ENCODE measurements around the gene PCK2. TPM values are rescaled to one million over a fixed set of nuclear protein-coding genes. Genes with fewer than 3 reads are reported as not detected.

The PCK2 gene
- total RNA-seq (2016; rRNA removed; fragmentation: Illumina TruSeq; extraction: Trizol) (118 and 129 TPM in 2 replicates), polyA plus RNA-seq (2011; rRNA removed) (272 and 316 TPM in 2 replicates), polyA minus RNA-seq (2011; rRNA and poly(A)+ RNA removed; ENCODE audit: low replicate concordance) (87.1 and 691 TPM in 2 replicates), Bru-seq, nascent RNA (percentile 97 among the genes with signal in this experiment), BruChase-seq, experiment 1, labeled RNA remaining after a 6-hour chase (percentile 95 among the genes with signal in this experiment), BruChase-seq, experiment 2, labeled RNA remaining after a 2-hour chase (percentile 91 among the genes with signal in this experiment)
- 29.7 and 32.7 TPM in 2 replicates for total RNA-seq (2016; cell fraction: cytosol; rRNA removed; fragmentation: Illumina TruSeq; extraction: Trizol; ENCODE audit: low read depth)
- 112 and 129 TPM in 2 replicates for total RNA-seq (2016; cell fraction: insoluble cytoplasmic fraction; rRNA removed; fragmentation: Illumina TruSeq; extraction: Trizol)
- 38.2 and 39.1 TPM in 2 replicates for total RNA-seq (2016; cell fraction: membrane; rRNA removed; fragmentation: Illumina TruSeq; extraction: Trizol)
- 96.7 and 121 TPM in 2 replicates for total RNA-seq (2016; cell fraction: nucleus; rRNA removed; fragmentation: Illumina TruSeq; extraction: Trizol)
- 238 and 309 TPM in 2 replicates for polyA plus RNA-seq (2011; cell fraction: cytosol; rRNA removed)
- polyA plus RNA-seq (2011; cell fraction: nucleus; rRNA removed) = 309 TPM in 2 replicates
- 216 and 286 TPM in 2 replicates for polyA plus RNA-seq (2012)
- 19.2 and 20.8 TPM in 2 replicates for polyA plus RNA-seq (2016; cell fraction: cytosol; fragmentation: Illumina TruSeq; extraction: Trizol; ENCODE audit: low read depth)
- 122 and 140 TPM in 2 replicates for polyA plus RNA-seq (2016; cell fraction: insoluble cytoplasmic fraction; fragmentation: Illumina TruSeq; extraction: Trizol; ENCODE audit: low read depth)
- polyA plus RNA-seq (2016; cell fraction: membrane; fragmentation: Illumina TruSeq; extraction: Trizol; ENCODE audit: low read depth) = 27.1 and 31.0 TPM in 2 replicates
- polyA plus RNA-seq (2016; cell fraction: nucleus; fragmentation: Illumina TruSeq; extraction: Trizol; ENCODE audit: insufficient read depth, low read depth) = 172 and 175 TPM in 2 replicates
- polyA minus RNA-seq (2011; cell fraction: cytosol; rRNA and poly(A)+ RNA removed) = 204 and 209 TPM in 2 replicates
- 128 and 158 TPM in 2 replicates for polyA minus RNA-seq (2011; cell fraction: nucleus; rRNA and poly(A)+ RNA removed)
- long read RNA-seq, experiment 1, transcript PCK2-202 (7 exons, 1,830 nt) = minor isoform, 5 of 461 reads
- long read RNA-seq, experiment 1, transcript PCK2-201 (10 exons, 2,357 nt) = major isoform, 283 of 461 reads
- long read RNA-seq, experiment 1, partial matches to known transcripts = 43 of 461 reads
- long read RNA-seq, experiment 1, other reads (novel, unspliced or antisense) = 127 of 461 reads
- long read RNA-seq, experiment 2, transcript PCK2-204 (3 exons, 525 nt) = minor isoform, 9 of 1,550 reads
- long read RNA-seq, experiment 2, transcript PCK2-202 (7 exons, 1,830 nt) = minor isoform, 15 of 1,550 reads
- long read RNA-seq, experiment 2, transcript PCK2-201 (10 exons, 2,357 nt) = major isoform, 842 of 1,550 reads
- long read RNA-seq, experiment 2, partial matches to known transcripts = 267 of 1,550 reads
- long read RNA-seq, experiment 2, other reads (novel, unspliced or antisense) = 413 of 1,550 reads

- peaks cover 62% of the 10 kb centered on the region for H3K4me1 ChIP-seq (ENCODE audit: insufficient read depth, low read length)
- no peaks in the 10 kb centered on the region for H3K9me3 ChIP-seq (ENCODE audit: low read length)
- under 1% methylated on average over 68 of the region's 68 CpGs for WGBS (ENCODE audit: low lambda C conversion rate)
- peak within 1 kb of the TSS; percentile 21 for H2AFZ ChIP-seq (ENCODE audit: low read length)
- in situ Hi-C loops (cut with HindIII; ENCODE audit: extremely low pct_ligation_motif_present, low pct_unique_long_range_greater_than_20kb) = loop anchor here (5.0 kb wide), 2 partner anchors 37 to 82 kb away; no protein-coding TSS in a partner anchor
- intact Hi-C loops (cut with micrococcal nuclease; ENCODE audit: unreplicated experiment) = loop anchor here (1.0 to 5.0 kb wide), 4 partner anchors 67 to 482 kb away; partner anchors contain the start of gene IRF9
- ChIA-PET CTCF (ENCODE audit: low intra/inter-chr PET ratio, low total read pairs) (interaction anchor here (1.1 to 3.3 kb wide), 4 partner anchors 15 to 80 kb away, joined by 3 to 15 read pairs (median 8); no protein-coding TSS in a partner anchor), POLR2A (interaction anchor here (0.6 to 14.4 kb wide), 90 partner anchors 9 to 1505 kb away, joined by 3 to 627 read pairs (median 6); partner anchors contain the start of genes ACIN1, AJUBA, BCL2L2 and C14orf119)
- TSS peak; percentile 63 for BruUV-seq (replicated peaks)
- peak within 1 kb of the TSS; percentile 86 to 98 (median 97) for H3K4me3 ChIP-seq (replicated peaks in 1 of 3; ENCODE audit: insufficient read depth in 1 of 3, low read depth in 2 of 3, low read length in 3 of 3)
- H3K36me3 ChIP-seq (replicated peaks in 1 of 2; ENCODE audit: control insufficient read depth in 1 of 2, insufficient read depth in 2 of 2, low read length in 2 of 2) = peaks cover 19 to 23% of the 10 kb centered on the region in 2 experiments
- H3K4me2 ChIP-seq (ENCODE audit: low read depth, low read length) = peak within 1 kb of the TSS; percentile 99
- peak within 1 kb of the TSS; percentile 99 for H3K9ac ChIP-seq (ENCODE audit: insufficient read depth, low read depth, low read length)
- peaks cover 28% of the 10 kb centered on the region for H3K79me2 ChIP-seq (ENCODE audit: insufficient read depth, low read length)
- FAIRE-seq = peak; percentile 62
- ATAC-seq = peak; percentile 86
- H4K20me1 ChIP-seq (ENCODE audit: insufficient read depth, low read length) = 0 out of 2 replicates have a peak, but pooled peaks cover 4% of the 10 kb centered on the region
- DNase-seq (ENCODE audit: low spot score) = peak; percentile 99
- H3K27me3 ChIP-seq (ENCODE audit: control insufficient read depth in 1 of 2, insufficient read depth in 2 of 2, low read length in 2 of 2) = peaks cover 0 to 6% of the 10 kb centered on the region in 2 experiments; a peak in 1 of 5 replicates
- peak within 1 kb of the TSS; percentile 87 for H3K27ac ChIP-seq (ENCODE audit: extremely low read length, insufficient read depth, low read length)
- TF ChIP-seq ERF (CRISPR knock-in tag; IDR thresholded peaks at IDR 0.05) = peak; percentile 98
- peak; percentile 84 for TF ChIP-seq KMT2B (CRISPR knock-in tag; IDR thresholded peaks at IDR 0.05)
- no peak for TF ChIP-seq ZFP36 (IDR thresholded peaks at IDR 0.05; ENCODE audit: borderline replicate concordance, low read depth, low read length, partially characterized antibody)
- peak; percentile 100 for TF ChIP-seq ARNT2 (CRISPR knock-in tag; IDR thresholded peaks at IDR 0.05; ENCODE audit: low read depth)
- TF ChIP-seq RXRB (CRISPR knock-in tag; IDR thresholded peaks at IDR 0.05; ENCODE audit: borderline replicate concordance) = peak; percentile 89
- TF ChIP-seq, protein P1, sequence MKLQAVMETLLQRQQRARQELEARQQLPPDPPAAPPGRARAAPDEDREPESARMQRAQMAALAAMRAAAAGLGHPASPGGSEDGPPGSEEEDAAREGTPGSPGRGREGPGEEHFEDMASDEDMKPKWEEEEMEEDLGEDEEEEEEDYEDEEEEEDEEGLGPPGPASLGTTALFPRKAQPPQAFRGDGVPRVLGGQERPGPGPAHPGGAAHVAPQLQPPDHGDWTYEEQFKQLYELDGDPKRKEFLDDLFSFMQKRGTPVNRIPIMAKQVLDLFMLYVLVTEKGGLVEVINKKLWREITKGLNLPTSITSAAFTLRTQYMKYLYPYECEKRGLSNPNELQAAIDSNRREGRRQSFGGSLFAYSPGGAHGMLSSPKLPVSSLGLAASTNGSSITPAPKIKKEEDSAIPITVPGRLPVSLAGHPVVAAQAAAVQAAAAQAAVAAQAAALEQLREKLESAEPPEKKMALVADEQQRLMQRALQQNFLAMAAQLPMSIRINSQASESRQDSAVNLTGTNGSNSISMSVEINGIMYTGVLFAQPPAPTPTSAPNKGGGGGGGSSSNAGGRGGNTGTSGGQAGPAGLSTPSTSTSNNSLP (IDR thresholded peaks at IDR 0.05; ENCODE audit: low read depth, low read length) = peak; percentile 3; the same call in 1 of the 2 replicates
These were observed at the start of gene PCK2 for GRCh38 chr14:24093901-24094840. PCK2 (plus strand) TSS chr14:24094311; CDS start chr14:24094406, 95 bp downstream.
